Tibial nerve (tissue), 4 donors: Measurements from ENCODE around the gene ACBD5.
A peak's percentile ranks its signal among the peaks of the same experiment; 100 is the strongest.

Experiments used
- CTCF ChIP-seq, 5 experiments: fragments of 200-600 bp in 3 of 5; fragments of 450-650 bp in 2 of 5; sonication (generic) in 3 of 5; IDR thresholded peaks; one replicate each; pipeline ENCODE4 v1.5.1; 2016 to 2019; ENCODE audit warnings: antibody characterized with exemption in 5 of 5, mild to moderate bottlenecking in 3 of 5, moderate library complexity in 2 of 5
- EP300 ChIP-seq, 2 donors: sonication (generic); formaldehyde crosslinking; IDR thresholded peaks; one replicate each; pipeline ENCODE4 v1.6.1; 2017; ENCODE audit warnings: antibody characterized with exemption in 2 of 2, mild to moderate bottlenecking in 1 of 2
- POLR2A ChIP-seq, 2 donors: fragments of 450-650 bp; IDR thresholded peaks; one replicate each; pipeline ENCODE4 v1.6.1; 2017; ENCODE audit warnings: antibody characterized with exemption in 2 of 2, mild to moderate bottlenecking in 2 of 2, moderate library complexity in 2 of 2

GRCh38 chr10:27242951-27243551 lies 2.5 kb upstream of the ACBD5 start:
- TF ChIP-seq EP300 (IDR thresholded peaks at IDR 0.05) (peak in 1 of 2 donors; percentile 76), CTCF (IDR thresholded peaks at IDR 0.05) (no peak), POLR2A (IDR thresholded peaks at IDR 0.05) (peak in 1 of 2 donors; percentile 16)
